ENCODE results near the gene DNAJB2.

DNA sequence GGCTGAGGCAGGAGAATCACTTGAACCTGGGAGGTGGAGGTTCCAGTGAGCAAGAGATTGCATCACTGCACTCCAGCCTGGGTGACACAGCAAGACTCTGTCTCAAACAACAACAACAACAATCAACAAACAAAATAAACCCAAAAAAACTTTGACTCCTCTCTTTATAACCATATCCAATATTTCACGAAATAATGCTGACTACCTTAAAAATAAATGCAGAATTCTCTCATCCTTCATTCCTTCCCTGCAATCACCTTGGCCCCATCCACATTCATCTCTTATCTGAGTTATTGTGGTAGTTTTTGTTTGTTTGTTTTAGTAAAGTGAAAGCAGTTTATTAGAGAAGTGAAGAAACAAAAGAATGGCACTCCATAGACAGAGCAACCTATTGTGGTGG is 26.9 kb downstream of the DNAJB2 start:
- TF ChIP-seq, protein P1, sequence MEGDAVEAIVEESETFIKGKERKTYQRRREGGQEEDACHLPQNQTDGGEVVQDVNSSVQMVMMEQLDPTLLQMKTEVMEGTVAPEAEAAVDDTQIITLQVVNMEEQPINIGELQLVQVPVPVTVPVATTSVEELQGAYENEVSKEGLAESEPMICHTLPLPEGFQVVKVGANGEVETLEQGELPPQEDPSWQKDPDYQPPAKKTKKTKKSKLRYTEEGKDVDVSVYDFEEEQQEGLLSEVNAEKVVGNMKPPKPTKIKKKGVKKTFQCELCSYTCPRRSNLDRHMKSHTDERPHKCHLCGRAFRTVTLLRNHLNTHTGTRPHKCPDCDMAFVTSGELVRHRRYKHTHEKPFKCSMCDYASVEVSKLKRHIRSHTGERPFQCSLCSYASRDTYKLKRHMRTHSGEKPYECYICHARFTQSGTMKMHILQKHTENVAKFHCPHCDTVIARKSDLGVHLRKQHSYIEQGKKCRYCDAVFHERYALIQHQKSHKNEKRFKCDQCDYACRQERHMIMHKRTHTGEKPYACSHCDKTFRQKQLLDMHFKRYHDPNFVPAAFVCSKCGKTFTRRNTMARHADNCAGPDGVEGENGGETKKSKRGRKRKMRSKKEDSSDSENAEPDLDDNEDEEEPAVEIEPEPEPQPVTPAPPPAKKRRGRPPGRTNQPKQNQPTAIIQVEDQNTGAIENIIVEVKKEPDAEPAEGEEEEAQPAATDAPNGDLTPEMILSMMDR (IDR thresholded peaks at IDR 0.05), result no peak
- no peak for TF ChIP-seq ZFX (IDR thresholded peaks at IDR 0.05; ENCODE audit: borderline replicate concordance)
